GM21390 (cell line): ENCODE results near the gene DSE.

ENCODE experiments used
- ATAC-seq: cut with Tn5 transposase; IDR thresholded peaks from one replicate; pipeline ENCODE4 v1.9.1; 2021; ENCODE audit not compliant: unreplicated experiment

The DSE gene

DNA sequence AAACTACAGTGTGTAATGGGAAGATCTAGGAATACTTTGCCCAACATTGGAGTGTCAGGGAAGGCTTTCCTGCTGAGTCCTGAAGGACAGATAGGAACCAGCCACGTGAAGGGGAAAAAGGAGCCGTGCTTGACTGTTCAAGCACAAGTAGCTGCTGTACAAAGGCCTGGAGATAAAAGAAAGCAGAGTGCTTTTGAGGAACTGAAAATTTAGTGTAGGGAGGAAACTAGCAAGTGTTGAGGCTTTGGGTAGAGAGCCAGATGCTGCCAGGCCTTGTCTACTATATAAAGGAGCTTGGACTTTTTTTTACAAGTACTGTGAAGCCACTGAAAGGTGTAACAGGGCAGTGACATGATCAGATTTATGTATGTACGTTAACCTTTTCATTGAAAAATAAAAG is 39.0 kb downstream of the DSE start:
- ATAC-seq = peak; percentile 63

DNA sequence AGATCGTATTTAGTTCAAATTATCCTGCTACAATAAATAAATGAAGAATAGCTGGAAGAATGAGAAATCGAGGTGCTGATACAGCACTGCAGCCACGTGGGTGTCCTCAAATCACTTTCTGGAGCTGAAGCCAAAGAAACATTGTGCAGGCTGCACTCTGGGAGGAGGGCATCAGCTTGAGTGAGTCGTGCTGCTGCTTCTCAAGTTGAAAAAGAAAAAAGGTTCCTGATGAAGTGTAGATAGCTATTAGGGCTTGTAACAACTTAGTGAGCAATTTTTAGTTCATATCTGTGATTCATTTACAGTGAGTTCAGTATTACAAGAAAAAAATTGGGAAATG is 40.5 kb downstream of the DSE start:
- no peak for ATAC-seq

GRCh38 chr6:116412270-116412669 is 41.5 kb downstream of the DSE start:
- no peak for ATAC-seq

- ATAC-seq = no peak
Observed at GRCh38 chr6:116413357-116413756, 42.6 kb downstream of the DSE start.

DNA sequence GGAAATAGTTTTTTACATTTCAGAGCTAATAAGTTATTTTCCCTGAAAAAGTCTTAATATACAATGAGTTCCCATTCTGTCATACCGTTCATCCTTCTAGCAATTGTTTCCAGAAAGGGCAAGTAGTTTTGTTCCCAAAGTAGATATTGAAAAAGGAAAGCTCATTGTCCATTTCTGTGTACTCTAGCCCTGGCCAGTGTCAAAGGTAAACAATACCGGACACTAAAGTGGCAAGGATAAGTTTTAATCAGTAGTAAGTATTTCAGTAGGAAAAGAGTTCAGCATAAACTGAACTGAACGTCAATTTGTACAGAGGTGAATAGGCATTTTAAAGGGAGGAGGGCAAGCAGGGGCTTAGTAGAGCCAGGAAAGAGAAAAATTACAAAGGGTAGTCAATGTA is 46.9 kb downstream of the DSE start:
- ATAC-seq = no peak

- no peak for ATAC-seq
Observed at GRCh38 chr6:116419069-116419786, 48.5 kb downstream of the DSE start.

DNA sequence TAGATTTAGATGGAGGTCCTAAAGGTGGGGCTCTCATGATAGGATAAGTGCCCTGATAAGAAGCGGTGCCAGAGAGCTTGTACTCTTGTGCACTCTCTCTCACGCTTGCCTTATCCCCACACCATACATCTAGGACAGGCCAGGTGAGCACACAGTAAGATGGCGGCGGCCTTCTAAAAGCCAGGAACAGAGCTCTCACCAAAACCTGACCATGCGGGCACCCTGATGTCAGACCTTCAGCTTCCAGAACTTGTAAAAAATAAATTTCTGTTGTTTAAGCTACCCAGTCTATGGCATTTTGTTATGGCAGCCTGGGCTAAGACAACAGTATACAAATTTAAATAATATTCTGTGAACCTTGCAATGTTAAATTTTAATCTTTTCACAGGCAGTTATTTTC is 49.6 kb downstream of the DSE start:
- ATAC-seq = no peak

GRCh38 chr6:116422238-116422637 is 51.5 kb downstream of the DSE start:
- ATAC-seq = no peak

DNA sequence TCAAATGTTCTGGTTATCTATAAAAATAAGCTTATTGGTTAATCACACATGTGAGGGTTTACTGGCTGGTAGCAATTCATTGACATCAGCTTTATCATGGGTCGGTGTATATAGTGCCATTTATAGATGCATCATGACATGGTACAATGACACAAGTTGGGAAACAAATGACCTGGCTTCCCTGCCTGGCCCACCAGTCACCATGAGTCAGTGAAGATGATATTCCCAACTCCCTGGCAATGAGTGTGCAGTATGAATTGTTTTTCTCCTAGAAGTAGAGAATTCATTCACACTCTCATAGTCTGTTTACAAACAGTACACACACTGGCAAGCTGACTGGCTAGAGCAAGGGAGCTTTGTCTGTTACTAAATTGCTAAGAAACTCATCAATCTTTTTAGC is 53.3 kb downstream of the DSE start:
- no peak for ATAC-seq

- ATAC-seq = no peak
Observed at GRCh38 chr6:116426551-116426950, 55.8 kb downstream of the DSE start.

- no peak for ATAC-seq
Observed at GRCh38 chr6:116429111-116429510, 58.4 kb downstream of the DSE start.

GRCh38 chr6:116430860-116431259 is 60.1 kb downstream of the DSE start:
- ATAC-seq = no peak

DNA sequence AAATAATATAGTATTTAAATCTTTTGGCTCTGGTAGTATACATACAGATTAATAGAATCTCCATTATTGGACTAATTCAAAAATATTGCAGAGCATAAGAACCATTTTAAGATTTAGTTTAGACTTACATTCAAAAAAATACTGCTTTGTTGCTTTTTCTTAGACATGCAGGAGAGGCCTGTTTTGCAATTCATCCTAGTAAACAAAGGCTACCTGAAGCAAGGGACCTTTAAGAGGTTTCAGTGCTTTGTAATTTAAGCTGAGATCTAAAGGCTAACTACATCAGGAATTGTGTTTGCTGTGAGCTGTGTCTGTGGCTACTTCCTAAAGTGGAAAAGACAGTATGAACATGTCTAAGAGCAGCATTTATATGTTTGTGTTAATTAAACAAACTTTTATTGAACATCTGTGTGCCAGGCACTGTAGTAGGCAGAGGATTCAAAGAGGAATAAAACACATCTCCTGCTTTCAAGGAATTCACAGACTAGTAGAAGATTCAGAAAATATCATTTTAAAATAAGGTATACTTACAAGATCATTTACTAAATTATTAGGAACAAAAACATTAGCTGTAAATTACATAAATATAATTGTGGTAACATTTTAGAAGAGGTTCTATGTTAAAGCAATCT is 61.3 kb downstream of the DSE start:
- no peak for ATAC-seq

DNA sequence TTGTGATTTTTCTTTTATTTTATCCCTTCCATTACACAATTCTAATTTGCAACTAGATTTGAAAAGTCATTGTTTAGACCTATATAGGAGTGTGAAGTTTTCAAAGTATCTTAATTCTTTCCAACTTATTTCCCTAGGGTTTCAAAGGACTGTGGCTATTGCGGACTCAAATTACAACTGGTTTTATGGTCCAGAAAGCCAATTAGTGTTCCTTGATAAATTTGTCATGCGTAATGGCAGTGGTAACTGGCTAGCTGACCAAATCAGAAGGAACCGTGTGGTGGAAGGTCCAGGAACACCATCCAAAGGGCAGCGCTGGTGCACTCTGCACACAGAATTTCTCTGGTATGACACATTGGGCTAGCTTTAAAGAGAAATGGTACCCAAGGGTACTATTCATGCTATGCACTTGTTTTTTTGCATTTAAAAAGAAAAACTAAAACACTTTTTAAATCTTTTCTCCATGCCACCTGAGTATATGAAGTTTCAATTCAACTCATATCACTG is 62.5 kb downstream of the DSE start:
- no peak for ATAC-seq

GRCh38 chr6:116434056-116434725 is 63.4 kb downstream of the DSE start:
- ATAC-seq = no peak

GRCh38 chr6:116436586-116436985 is 65.8 kb downstream of the DSE start:
- ATAC-seq = no peak

GRCh38 chr6:116437656-116438055 is 66.9 kb downstream of the DSE start:
- no peak for ATAC-seq

DNA sequence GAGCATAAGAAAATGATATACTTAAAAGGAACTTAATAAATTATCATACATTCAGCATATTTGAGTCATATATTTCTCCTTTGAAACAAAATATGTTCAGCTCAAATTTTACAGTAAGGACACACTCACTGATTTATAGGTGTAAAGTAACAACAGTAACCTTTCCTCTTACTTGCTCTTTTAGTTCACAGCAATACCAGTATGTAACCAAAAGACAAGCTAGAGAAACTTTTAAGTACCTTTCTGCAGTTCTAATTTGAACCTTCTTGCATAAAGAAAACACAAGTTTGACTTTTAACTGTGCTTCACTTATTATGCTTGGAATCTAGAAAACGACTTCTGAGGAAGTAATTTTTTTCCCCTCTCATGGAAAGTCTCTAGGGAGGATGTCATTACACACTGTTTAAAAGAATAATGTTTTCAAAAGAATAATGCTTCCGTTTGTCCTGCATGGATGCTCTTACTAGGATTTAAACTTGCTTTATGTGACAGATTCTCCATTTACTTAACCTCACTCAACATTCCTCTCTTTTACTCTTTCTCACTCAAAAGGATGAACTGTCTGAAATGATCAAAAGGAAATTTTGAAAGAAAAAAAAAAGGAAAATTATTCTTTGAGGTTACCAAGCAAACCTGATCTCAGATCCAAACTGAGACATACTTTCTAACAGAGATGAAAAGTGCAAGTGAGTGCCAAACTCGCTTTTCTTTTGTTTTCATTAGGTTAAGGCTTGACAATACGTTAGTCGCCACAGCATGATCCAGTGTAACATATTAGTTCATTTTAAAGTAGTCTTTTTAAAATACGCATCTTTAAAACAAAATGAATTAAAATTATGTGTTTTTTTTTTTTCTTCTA is 68.1 kb downstream of the DSE start:
- no peak for ATAC-seq

GRCh38 chr6:116439522-116440051 is 68.8 kb downstream of the DSE start:
- no peak for ATAC-seq

- no peak for ATAC-seq
Observed at GRCh38 chr6:116443105-116443504, 72.4 kb downstream of the DSE start.

GRCh38 chr6:116444092-116444491 is 73.3 kb downstream of the DSE start:
- ATAC-seq = peak; percentile 56
